HL-60 (cell line): ENCODE measurements around the gene EOMES.

ENCODE experiments used
- GABPA ChIP-seq: IDR thresholded peaks from 2 replicates; pipeline ENCODE4 v1.6.1; 2012; ENCODE audit warnings: low read depth
- TF ChIP-seq, protein P1 (sequence below): IDR thresholded peaks from one replicate; pipeline ENCODE4 v1.5.1; 2011; ENCODE audit warnings: low read length, control low read depth, inconsistent platforms; ENCODE audit not compliant: insufficient read depth

DNA sequence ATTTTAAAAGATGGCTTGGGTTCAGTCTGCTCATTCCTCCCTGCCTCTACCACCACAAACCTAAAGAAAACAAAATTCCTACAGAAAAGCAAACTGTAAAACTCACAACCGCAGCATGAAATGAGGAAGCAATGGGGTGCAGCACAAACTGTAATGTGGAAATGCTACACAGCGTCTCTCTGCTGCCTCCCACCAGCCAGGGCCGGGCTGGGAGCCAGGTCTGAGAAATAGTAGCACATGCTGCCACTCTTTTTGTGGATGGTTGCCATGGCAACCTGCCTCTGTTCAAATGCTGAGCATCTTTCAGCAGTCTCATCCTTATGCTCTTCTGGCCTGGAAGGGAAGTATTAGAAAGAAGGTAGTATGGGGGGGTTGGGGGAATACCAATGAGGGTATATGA is 55.4 kb downstream of the EOMES start:
- TF ChIP-seq GABPA, result no peak
- TF ChIP-seq, protein P1, sequence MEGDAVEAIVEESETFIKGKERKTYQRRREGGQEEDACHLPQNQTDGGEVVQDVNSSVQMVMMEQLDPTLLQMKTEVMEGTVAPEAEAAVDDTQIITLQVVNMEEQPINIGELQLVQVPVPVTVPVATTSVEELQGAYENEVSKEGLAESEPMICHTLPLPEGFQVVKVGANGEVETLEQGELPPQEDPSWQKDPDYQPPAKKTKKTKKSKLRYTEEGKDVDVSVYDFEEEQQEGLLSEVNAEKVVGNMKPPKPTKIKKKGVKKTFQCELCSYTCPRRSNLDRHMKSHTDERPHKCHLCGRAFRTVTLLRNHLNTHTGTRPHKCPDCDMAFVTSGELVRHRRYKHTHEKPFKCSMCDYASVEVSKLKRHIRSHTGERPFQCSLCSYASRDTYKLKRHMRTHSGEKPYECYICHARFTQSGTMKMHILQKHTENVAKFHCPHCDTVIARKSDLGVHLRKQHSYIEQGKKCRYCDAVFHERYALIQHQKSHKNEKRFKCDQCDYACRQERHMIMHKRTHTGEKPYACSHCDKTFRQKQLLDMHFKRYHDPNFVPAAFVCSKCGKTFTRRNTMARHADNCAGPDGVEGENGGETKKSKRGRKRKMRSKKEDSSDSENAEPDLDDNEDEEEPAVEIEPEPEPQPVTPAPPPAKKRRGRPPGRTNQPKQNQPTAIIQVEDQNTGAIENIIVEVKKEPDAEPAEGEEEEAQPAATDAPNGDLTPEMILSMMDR, result no peak
